Measurements from ENCODE around the gene SPAG17. TPM values are rescaled to one million over a fixed set of nuclear protein-coding genes. Genes with fewer than 3 reads are reported as not detected.

Gene SPAG17
- total and polyA plus RNA-seq, 5 donors from 2014 or later = not detected

- ATAC-seq (ENCODE audit: low read depth in 2 of 2) = no peak
- H3K4me3 ChIP-seq (ENCODE audit: low read depth, low read length) = no peak overlapping the region
- H3K27ac Mint-ChIP-seq = no peak overlapping the region
- H3K9me3 ChIP-seq (ENCODE audit: control insufficient read depth in 2 of 2, low read length in 2 of 2) = no peaks in the 10 kb centered on the region
- no peaks in the 10 kb centered on the region for H3K36me3 ChIP-seq (ENCODE audit: control insufficient read depth, insufficient read depth, low read length)
- H3K27me3 ChIP-seq (ENCODE audit: control insufficient read depth, insufficient read depth, low read length) = no peaks in the 10 kb centered on the region
- no peaks in the 10 kb centered on the region for H3K4me1 ChIP-seq (ENCODE audit: control insufficient read depth, insufficient read depth, low read length, poor library complexity, severe bottlenecking)
- no peak for DNase-seq
- no peaks in the 10 kb centered on the region for H3K4me1 Mint-ChIP-seq
- H3K27ac ChIP-seq (ENCODE audit: insufficient read depth, low read length, poor library complexity, severe bottlenecking) = no peak overlapping the region
- no peaks in the 10 kb centered on the region for H3K36me3 Mint-ChIP-seq
- no peak overlapping the region for H3K4me3 Mint-ChIP-seq
- peaks cover 0 to 12% (median 4%) of the 10 kb centered on the region in 7 donors for H3K9me3 Mint-ChIP-seq
- H3K27me3 Mint-ChIP-seq = no peaks in the 10 kb centered on the region
These were observed 5.5 kb upstream of the SPAG17 start for GRCh38 chr1:118190561-118190960.

GRCh38 chr1:118189564-118189963 is 4.5 kb upstream of the SPAG17 start:
- Histone ChIP-seq H3K4me3 (ENCODE audit: low read depth, low read length) (no peak overlapping the region), H3K36me3 (ENCODE audit: control insufficient read depth, insufficient read depth, low read length) (no peaks in the 10 kb centered on the region), H3K9me3 (ENCODE audit: control insufficient read depth in 2 of 2, low read length in 2 of 2) (no peaks in the 10 kb centered on the region), H3K4me1 (ENCODE audit: control insufficient read depth, insufficient read depth, low read length, poor library complexity, severe bottlenecking) (no peaks in the 10 kb centered on the region), H3K27me3 (ENCODE audit: control insufficient read depth, insufficient read depth, low read length) (no peaks in the 10 kb centered on the region), H3K27ac (ENCODE audit: insufficient read depth, low read length, poor library complexity, severe bottlenecking) (no peak overlapping the region)
- Mint-ChIP-seq H3K4me1 (peaks cover 0 to 1% (median 0%) of the 10 kb centered on the region in 4 donors), H3K9me3 (peaks cover 0 to 12% (median 4%) of the 10 kb centered on the region in 7 donors), H3K27ac (no peak overlapping the region), H3K27me3 (no peaks in the 10 kb centered on the region), H3K36me3 (no peaks in the 10 kb centered on the region), H3K4me3 (no peak overlapping the region)
- DNase-seq = no peak
- no peak for ATAC-seq (ENCODE audit: low read depth in 2 of 2)

DNA sequence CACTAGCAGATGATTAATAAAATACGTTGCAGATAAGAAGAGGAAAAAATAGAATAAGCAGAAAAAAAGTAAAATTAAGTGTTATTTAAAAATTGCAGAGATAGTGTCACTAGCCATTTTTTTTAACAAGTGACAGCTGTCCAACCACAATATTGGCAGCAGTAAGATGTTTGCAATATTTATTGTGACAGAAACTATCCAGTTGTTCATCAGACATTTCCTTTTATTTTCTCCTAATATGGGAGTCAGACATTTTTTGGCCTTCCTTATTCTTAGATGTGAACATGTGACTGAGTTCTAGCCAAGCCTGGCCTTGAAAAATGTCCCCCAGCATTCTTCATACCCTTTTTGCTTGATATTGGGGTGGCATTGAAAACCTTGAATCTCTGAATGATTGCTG is 3.4 kb upstream of the SPAG17 start:
- no peaks in the 10 kb centered on the region for H3K27me3 Mint-ChIP-seq
- H3K4me3 Mint-ChIP-seq = no peak overlapping the region
- Histone ChIP-seq H3K36me3 (ENCODE audit: control insufficient read depth, insufficient read depth, low read length) (no peaks in the 10 kb centered on the region), H3K4me1 (ENCODE audit: control insufficient read depth, insufficient read depth, low read length, poor library complexity, severe bottlenecking) (no peaks in the 10 kb centered on the region), H3K9me3 (ENCODE audit: control insufficient read depth in 2 of 2, low read length in 2 of 2) (no peaks in the 10 kb centered on the region), H3K4me3 (ENCODE audit: low read depth, low read length) (no peak overlapping the region), H3K27ac (ENCODE audit: insufficient read depth, low read length, poor library complexity, severe bottlenecking) (no peak overlapping the region), H3K27me3 (ENCODE audit: control insufficient read depth, insufficient read depth, low read length) (no peaks in the 10 kb centered on the region)
- H3K9me3 Mint-ChIP-seq = peaks cover 0 to 8% (median 4%) of the 10 kb centered on the region in 7 donors
- DNase-seq (no peak), ATAC-seq (ENCODE audit: low read depth in 2 of 2) (no peak)
- H3K36me3 Mint-ChIP-seq = no peaks in the 10 kb centered on the region
- H3K4me1 Mint-ChIP-seq = peaks cover 0 to 1% (median 0%) of the 10 kb centered on the region in 4 donors
- H3K27ac Mint-ChIP-seq = no peak overlapping the region

DNA sequence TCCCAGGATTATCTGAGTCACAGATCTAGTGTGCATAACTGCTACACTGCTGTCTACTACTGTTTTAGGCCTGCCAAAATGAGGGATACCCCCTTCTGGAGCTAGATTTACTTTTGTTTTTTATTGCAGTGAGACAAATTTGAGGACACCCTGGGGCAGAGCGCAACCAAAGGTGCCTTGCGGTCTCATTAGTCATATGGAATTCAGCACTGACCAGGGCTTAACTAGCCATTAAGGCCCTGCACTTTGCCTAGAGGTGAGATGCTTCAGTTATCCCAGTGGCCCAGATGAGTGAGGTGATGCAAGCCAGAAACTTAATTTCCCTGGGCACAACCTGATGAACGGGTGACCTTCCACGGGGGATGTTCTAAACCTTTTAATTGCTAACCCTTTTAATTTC is 998 bp upstream of the SPAG17 start:
- Histone ChIP-seq H3K4me1 (ENCODE audit: control insufficient read depth, insufficient read depth, low read length, poor library complexity, severe bottlenecking) (no peaks in the 10 kb centered on the region), H3K9me3 (ENCODE audit: control insufficient read depth in 2 of 2, low read length in 2 of 2) (no peaks in the 10 kb centered on the region), H3K27ac (ENCODE audit: insufficient read depth, low read length, poor library complexity, severe bottlenecking) (no peak overlapping the region), H3K36me3 (ENCODE audit: control insufficient read depth, insufficient read depth, low read length) (no peaks in the 10 kb centered on the region), H3K4me3 (ENCODE audit: low read depth, low read length) (no peak overlapping the region), H3K27me3 (ENCODE audit: control insufficient read depth, insufficient read depth, low read length) (no peaks in the 10 kb centered on the region)
- peaks cover 0 to 3% (median 0%) of the 10 kb centered on the region in 7 donors for H3K9me3 Mint-ChIP-seq
- peaks cover 0 to 1% (median 0%) of the 10 kb centered on the region in 4 donors for H3K4me1 Mint-ChIP-seq
- no peaks in the 10 kb centered on the region for H3K36me3 Mint-ChIP-seq
- no peak for DNase-seq
- no peak overlapping the region for H3K27ac Mint-ChIP-seq
- H3K27me3 Mint-ChIP-seq = no peaks in the 10 kb centered on the region
- ATAC-seq (ENCODE audit: low read depth in 2 of 2) = no peak
- H3K4me3 Mint-ChIP-seq = no peak overlapping the region

- Histone ChIP-seq H3K4me3 (ENCODE audit: low read depth, low read length) (no peak overlapping the region), H3K27me3 (ENCODE audit: control insufficient read depth, insufficient read depth, low read length) (no peaks in the 10 kb centered on the region), H3K36me3 (ENCODE audit: control insufficient read depth, insufficient read depth, low read length) (no peaks in the 10 kb centered on the region), H3K27ac (ENCODE audit: insufficient read depth, low read length, poor library complexity, severe bottlenecking) (no peak overlapping the region), H3K9me3 (ENCODE audit: control insufficient read depth in 2 of 2, low read length in 2 of 2) (no peaks in the 10 kb centered on the region), H3K4me1 (ENCODE audit: control insufficient read depth, insufficient read depth, low read length, poor library complexity, severe bottlenecking) (no peaks in the 10 kb centered on the region)
- Mint-ChIP-seq H3K4me1 (peaks cover 0 to 1% (median 0%) of the 10 kb centered on the region in 4 donors), H3K27ac (no peak overlapping the region), H3K36me3 (no peaks in the 10 kb centered on the region), H3K4me3 (no peak overlapping the region), H3K27me3 (no peaks in the 10 kb centered on the region), H3K9me3 (peaks cover 0 to 2% (median 0%) of the 10 kb centered on the region in 7 donors)
- DNase-seq (no peak), ATAC-seq (ENCODE audit: low read depth in 2 of 2) (no peak)
These were observed 317 bp downstream of the SPAG17 start for GRCh38 chr1:118184739-118185083.

GRCh38 chr1:118183586-118183985 is 1.4 kb downstream of the SPAG17 start:
- H3K36me3 Mint-ChIP-seq = no peaks in the 10 kb centered on the region
- no peak overlapping the region for H3K27ac Mint-ChIP-seq
- Histone ChIP-seq H3K27me3 (ENCODE audit: control insufficient read depth, insufficient read depth, low read length) (no peaks in the 10 kb centered on the region), H3K36me3 (ENCODE audit: control insufficient read depth, insufficient read depth, low read length) (no peaks in the 10 kb centered on the region), H3K4me1 (ENCODE audit: control insufficient read depth, insufficient read depth, low read length, poor library complexity, severe bottlenecking) (no peaks in the 10 kb centered on the region), H3K9me3 (ENCODE audit: control insufficient read depth in 2 of 2, low read length in 2 of 2) (no peaks in the 10 kb centered on the region), H3K4me3 (ENCODE audit: low read depth, low read length) (no peak overlapping the region), H3K27ac (ENCODE audit: insufficient read depth, low read length, poor library complexity, severe bottlenecking) (no peak overlapping the region)
- ATAC-seq (ENCODE audit: low read depth in 2 of 2) = no peak
- H3K27me3 Mint-ChIP-seq = no peaks in the 10 kb centered on the region
- DNase-seq = no peak
- H3K4me1 Mint-ChIP-seq = peaks cover 0 to 1% (median 0%) of the 10 kb centered on the region in 4 donors
- H3K9me3 Mint-ChIP-seq = peaks cover 0 to 3% (median 0%) of the 10 kb centered on the region in 7 donors
- H3K4me3 Mint-ChIP-seq = no peak overlapping the region

- no peaks in the 10 kb centered on the region for H3K4me1 Mint-ChIP-seq
- no peaks in the 10 kb centered on the region for H3K36me3 Mint-ChIP-seq
- DNase-seq = no peak
- no peak overlapping the region for H3K27ac Mint-ChIP-seq
- no peaks in the 10 kb centered on the region for H3K27me3 ChIP-seq (ENCODE audit: control insufficient read depth, insufficient read depth, low read length)
- no peaks in the 10 kb centered on the region for H3K27me3 Mint-ChIP-seq
- no peak overlapping the region for H3K4me3 Mint-ChIP-seq
- ATAC-seq (ENCODE audit: low read depth in 2 of 2) = no peak
- no peak overlapping the region for H3K27ac ChIP-seq (ENCODE audit: insufficient read depth, low read length, poor library complexity, severe bottlenecking)
- no peaks in the 10 kb centered on the region for H3K36me3 ChIP-seq (ENCODE audit: control insufficient read depth, insufficient read depth, low read length)
- H3K4me1 ChIP-seq (ENCODE audit: control insufficient read depth, insufficient read depth, low read length, poor library complexity, severe bottlenecking) = no peaks in the 10 kb centered on the region
- no peak overlapping the region for H3K4me3 ChIP-seq (ENCODE audit: low read depth, low read length)
- H3K9me3 Mint-ChIP-seq = peaks cover 0 to 11% (median 3%) of the 10 kb centered on the region in 7 donors
- no peaks in the 10 kb centered on the region for H3K9me3 ChIP-seq (ENCODE audit: control insufficient read depth in 2 of 2, low read length in 2 of 2)
These were observed 7.0 kb downstream of the SPAG17 start for GRCh38 chr1:118177998-118178397.

DNA sequence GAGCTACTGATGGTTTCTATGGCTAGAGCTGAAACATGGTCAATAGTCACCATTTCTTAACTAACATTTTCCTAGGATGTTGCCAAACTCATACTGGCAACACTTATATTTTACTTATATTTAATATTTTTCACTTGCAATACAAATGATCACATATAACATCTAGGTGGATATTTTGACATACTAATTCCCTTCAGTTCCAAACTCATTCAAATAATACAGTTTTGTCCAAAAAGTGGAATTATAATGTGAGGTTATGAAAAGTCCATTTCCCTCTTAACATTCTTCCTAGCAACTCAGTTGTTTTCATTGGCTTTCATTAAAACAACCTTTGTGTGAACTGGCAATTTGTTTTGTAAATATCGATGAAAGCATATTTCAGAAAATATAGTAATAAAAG is 16.0 kb downstream of the SPAG17 start:
- Mint-ChIP-seq H3K36me3 (no peaks in the 10 kb centered on the region), H3K9me3 (peaks cover 0 to 2% (median under 1%) of the 10 kb centered on the region in 7 donors), H3K27me3 (no peaks in the 10 kb centered on the region), H3K27ac (no peak overlapping the region), H3K4me3 (no peak overlapping the region), H3K4me1 (no peaks in the 10 kb centered on the region)
- Histone ChIP-seq H3K27me3 (ENCODE audit: control insufficient read depth, insufficient read depth, low read length) (no peaks in the 10 kb centered on the region), H3K27ac (ENCODE audit: insufficient read depth, low read length, poor library complexity, severe bottlenecking) (no peak overlapping the region), H3K9me3 (ENCODE audit: control insufficient read depth in 2 of 2, low read length in 2 of 2) (no peaks in the 10 kb centered on the region), H3K4me3 (ENCODE audit: low read depth, low read length) (no peak overlapping the region), H3K36me3 (ENCODE audit: control insufficient read depth, insufficient read depth, low read length) (no peaks in the 10 kb centered on the region), H3K4me1 (ENCODE audit: control insufficient read depth, insufficient read depth, low read length, poor library complexity, severe bottlenecking) (no peaks in the 10 kb centered on the region)
- ATAC-seq (ENCODE audit: low read depth in 2 of 2) (no peak), DNase-seq (no peak)

Measured in CD4-positive, CD25-positive, alpha-beta regulatory T cell (primary cell).